Calu3 (cell line): Measurements from ENCODE around the gene TTC33. TPM values are rescaled to one million over a fixed set of nuclear protein-coding genes. Genes with fewer than 3 reads are reported as not detected.

Experiments used
- BruUV-seq: library from RNA; stranded (reverse); fragments of 400-500 nt; replicated peaks from 2 replicates; lab custom pipeline; 2021; lab: Mats Ljungman, UMichigan
- CTCF ChIA-PET: fragments of 300-600 bp; sonication (Branson Sonifier 250); formaldehyde crosslinking; loops from one replicate; lab custom pipeline; 2022; ENCODE audit warnings: antibody characterized with exemption; lab: Charles Lee
- DNase-seq: peaks from one replicate; pipeline ENCODE4 v3.0.0; 2022
- H3K27ac Mint-ChIP-seq: one replicate; pipeline ENCODE4 v1.8.0; 2022; ENCODE audit warnings: mixed read lengths; ENCODE audit not compliant: unreplicated experiment
- H3K27me3 Mint-ChIP-seq: one replicate; pipeline ENCODE4 v1.8.0; 2022; ENCODE audit warnings: mixed read lengths; ENCODE audit not compliant: unreplicated experiment
- H3K36me3 Mint-ChIP-seq: one replicate; pipeline ENCODE4 v1.8.0; 2022; ENCODE audit warnings: mild to moderate bottlenecking, moderate library complexity, mixed read lengths; ENCODE audit not compliant: insufficient read depth, unreplicated experiment
- H3K4me1 Mint-ChIP-seq: one replicate; pipeline ENCODE4 v1.8.0; 2022; ENCODE audit warnings: mild to moderate bottlenecking, low read depth, mixed read lengths; ENCODE audit not compliant: unreplicated experiment
- H3K4me3 Mint-ChIP-seq: one replicate; pipeline ENCODE4 v1.8.0; 2022; ENCODE audit warnings: mild to moderate bottlenecking, low read depth, moderate library complexity, mixed read lengths; ENCODE audit not compliant: unreplicated experiment
- H3K9me3 Mint-ChIP-seq: one replicate; pipeline ENCODE4 v1.8.0; 2022; ENCODE audit warnings: low read depth, mixed read lengths; ENCODE audit not compliant: unreplicated experiment
- CTCF ChIP-seq: fragments of 200-600 bp; IDR thresholded peaks from one replicate; pipeline ENCODE4 v1.8.0; 2022; ENCODE audit warnings: antibody characterized with exemption; ENCODE audit not compliant: unreplicated experiment
- intact Hi-C: fragments of 100-400 bp; cut with micrococcal nuclease; formaldehyde crosslinking; loops from one replicate; pipeline ENCODE4 v1.10.0; 2022; ENCODE audit not compliant: unreplicated experiment
- total RNA-seq: library from RNA; stranded (reverse); gene quantifications from 2 replicates; pipeline ENCODE4 v1.2.3, GENCODE V29; 2022

TTC33 gene
- total RNA-seq, 1 experiment from 2014 or later = 11.3 TPM

GRCh38 chr5:40736103-40736875 is 19.5 kb downstream of the TTC33 start:
- CTCF ChIA-PET = no interaction called here
- Mint-ChIP-seq H3K36me3 (no peaks in the 10 kb centered on the region), H3K4me3 (no peak overlapping the region), H3K27ac (peak overlapping the region; percentile 73), H3K9me3 (peaks cover 2% of the 10 kb centered on the region), H3K4me1 (peaks cover 29% of the 10 kb centered on the region), H3K27me3 (no peaks in the 10 kb centered on the region)
- peak; percentile 25 for DNase-seq
- intact Hi-C loops = loop anchor here (1.0 to 10.0 kb wide), 3 partner anchors 351 to 1022 kb away; no protein-coding TSS in a partner anchor
- TF ChIP-seq CTCF = peak; percentile 46
- BruUV-seq = no TSS peak

- Mint-ChIP-seq H3K36me3 (no peaks in the 10 kb centered on the region), H3K27ac (peak overlapping the region; percentile 73), H3K27me3 (no peaks in the 10 kb centered on the region), H3K9me3 (peaks cover 2% of the 10 kb centered on the region), H3K4me3 (peak overlapping the region; percentile 31), H3K4me1 (peaks cover 29% of the 10 kb centered on the region)
- CTCF ChIA-PET = no interaction called here
- intact Hi-C loops = loop anchor here (1.0 to 10.0 kb wide), 6 partner anchors 47 to 1157 kb away; no protein-coding TSS in a partner anchor
- no peak for TF ChIP-seq CTCF
- BruUV-seq = no TSS peak
- no peak for DNase-seq
Measured at GRCh38 chr5:40735609-40736008, 20.2 kb downstream of the TTC33 start.

- H3K36me3 Mint-ChIP-seq = no peaks in the 10 kb centered on the region
- no peaks in the 10 kb centered on the region for H3K27me3 Mint-ChIP-seq
- TF ChIP-seq CTCF = no peak
- peaks cover 29% of the 10 kb centered on the region for H3K4me1 Mint-ChIP-seq
- H3K9me3 Mint-ChIP-seq = peaks cover 2% of the 10 kb centered on the region
- peak overlapping the region; percentile 31 for H3K4me3 Mint-ChIP-seq
- DNase-seq = peak; percentile 53
- intact Hi-C loops = loop anchor here (2.0 to 10.0 kb wide), 5 partner anchors 46 to 1156 kb away; no protein-coding TSS in a partner anchor
- peak overlapping the region; percentile 73 for H3K27ac Mint-ChIP-seq
- BruUV-seq = no TSS peak
- CTCF ChIA-PET = interaction anchor here (0.6 to 1.3 kb wide), 2 partner anchors 51 to 100 kb away, joined by 3 to 4 read pairs; partner anchors contain the start of gene RPL37
Measured at GRCh38 chr5:40734986-40735385, 20.8 kb downstream of the TTC33 start.

GRCh38 chr5:40733879-40734563 is 21.7 kb downstream of the TTC33 start:
- Mint-ChIP-seq H3K4me1 (peaks cover 29% of the 10 kb centered on the region), H3K9me3 (peaks cover 2% of the 10 kb centered on the region), H3K36me3 (no peaks in the 10 kb centered on the region), H3K27ac (peak overlapping the region; percentile 73), H3K4me3 (peak overlapping the region; percentile 31), H3K27me3 (no peaks in the 10 kb centered on the region)
- CTCF ChIA-PET = interaction anchor here (0.6 to 1.3 kb wide), 2 partner anchors 50 to 101 kb away, joined by 3 to 4 read pairs; partner anchors contain the start of gene RPL37
- BruUV-seq = no TSS peak
- TF ChIP-seq CTCF = no peak
- no peak for DNase-seq
- intact Hi-C loops = loop anchor here (2.0 to 10.0 kb wide), 4 partner anchors 45 to 1155 kb away; no protein-coding TSS in a partner anchor
